HG02798 (cell line): ENCODE results near the gene STARD3NL.
"Not testable (repeated sequence)": the region's sequence is repeated elsewhere in the genome, so short reads cannot be mapped to it uniquely, and the experiment has no call there.

Source experiments
- ATAC-seq: cut with Tn5 transposase; IDR thresholded peaks from one replicate; pipeline ENCODE4 v1.9.1; 2021; ENCODE audit warnings: mild to moderate bottlenecking; ENCODE audit not compliant: unreplicated experiment, poor library complexity

STARD3NL gene

DNA sequence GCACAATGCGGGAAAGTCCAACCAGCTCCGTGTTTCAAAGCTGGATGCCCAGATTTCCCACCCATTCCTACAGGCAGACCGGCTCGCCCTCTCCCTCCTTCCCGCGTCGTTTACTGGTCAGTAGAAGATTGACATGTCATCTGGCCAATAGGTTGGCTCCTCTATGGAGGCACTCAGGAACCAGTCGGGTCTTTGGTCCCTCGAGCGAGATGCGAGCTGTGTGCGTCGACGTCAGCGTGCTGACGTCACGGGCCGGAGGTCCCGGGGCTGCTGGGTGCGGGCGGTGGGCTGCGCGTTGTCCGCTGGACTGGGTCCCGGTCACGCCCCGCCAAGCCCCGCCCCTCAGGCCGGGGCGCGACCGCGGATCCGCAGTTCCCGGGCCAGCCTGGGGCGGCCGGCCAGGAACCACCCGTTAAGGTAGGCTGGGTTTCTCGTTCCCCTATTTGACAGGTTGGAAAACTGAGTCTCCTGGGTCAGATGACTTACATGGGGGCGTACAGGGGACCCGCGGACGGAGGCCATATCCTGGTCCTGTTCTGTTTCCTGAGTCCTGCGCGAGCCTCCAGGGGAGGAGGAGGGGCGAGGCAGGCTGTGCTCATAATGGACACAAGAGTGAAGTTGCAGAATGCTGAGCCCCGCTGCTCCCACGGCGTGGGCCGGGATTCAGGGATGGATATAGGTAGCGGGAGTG, at the start of gene STARD3NL:
Gene STARD3NL, plus strand, starts transcription at position 242 of the 691 bp plus-strand sequence. CDS start 29,260 bp downstream, outside the sequence.
- ATAC-seq, result peak; percentile 99

DNA sequence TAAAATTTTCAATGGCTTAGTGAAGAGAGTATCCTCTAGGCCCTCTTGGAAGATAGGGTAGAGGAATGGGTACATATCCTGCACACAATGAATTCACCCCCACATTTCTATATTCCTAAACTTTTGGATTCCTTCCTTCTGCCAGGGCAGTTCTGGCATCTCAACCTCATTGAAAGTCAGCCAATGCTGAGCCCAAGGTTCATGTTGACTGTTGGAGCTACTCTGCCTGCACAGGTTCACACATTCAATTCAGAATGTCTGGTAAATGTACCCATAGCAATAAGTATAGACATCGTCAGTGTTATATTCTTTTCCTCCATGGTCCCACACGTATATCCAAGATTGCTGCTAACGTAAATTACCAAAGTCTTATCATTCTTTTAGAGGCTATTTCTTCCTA, 48.9 kb upstream of the STARD3NL start:
- no peak for ATAC-seq

- ATAC-seq, result no peak
Measured at GRCh38 chr7:38129579-38129978, 48.5 kb upstream of the STARD3NL start.

DNA sequence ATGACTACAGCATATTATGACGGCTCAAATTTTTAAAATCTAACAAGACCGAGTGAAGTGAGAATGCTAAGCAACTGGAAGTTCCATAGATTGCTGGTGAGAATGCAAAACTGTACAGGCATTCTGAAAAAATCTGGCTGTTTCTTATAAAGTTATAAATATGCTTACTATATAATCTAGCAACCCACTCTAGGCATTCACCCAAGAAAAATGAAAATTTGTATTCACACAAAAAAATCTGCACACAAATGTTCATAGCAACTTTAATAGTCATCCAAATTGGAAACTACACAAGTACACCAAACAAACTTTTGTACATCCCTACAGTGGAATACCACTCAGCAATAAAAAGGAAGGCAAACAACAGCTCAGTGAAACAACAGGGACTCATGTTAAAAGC, 39.9 kb upstream of the STARD3NL start:
- ATAC-seq, result no peak

GRCh38 chr7:38141187-38141586, 36.9 kb upstream of the STARD3NL start:
- ATAC-seq, result no peak

- peak; percentile 92 for ATAC-seq
Measured at GRCh38 chr7:38142736-38143135, 35.3 kb upstream of the STARD3NL start.

- peak; percentile 43 for ATAC-seq
Measured at GRCh38 chr7:38147005-38147404, 31.0 kb upstream of the STARD3NL start.

- ATAC-seq, result no peak
Measured at GRCh38 chr7:38151556-38151955, 26.5 kb upstream of the STARD3NL start.

DNA sequence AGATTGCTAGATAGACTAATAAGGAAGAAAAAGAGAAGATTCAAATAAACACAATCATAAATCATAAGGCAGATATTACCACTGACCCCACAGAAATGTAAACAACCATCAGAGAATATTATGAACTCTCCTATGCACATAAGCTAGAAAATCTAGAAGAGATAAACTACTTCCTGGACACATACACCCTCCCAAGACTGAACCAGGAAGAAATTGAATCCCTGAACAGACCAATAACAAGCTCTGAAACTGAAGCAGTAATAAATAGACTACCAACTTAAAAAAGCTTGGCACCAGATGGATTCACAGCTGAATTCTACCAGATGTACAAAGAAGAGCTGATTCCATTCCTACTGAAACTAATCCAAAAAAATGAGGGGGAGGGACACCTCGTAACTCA, 24.5 kb upstream of the STARD3NL start:
- no peak for ATAC-seq

GRCh38 chr7:38154278-38154677, 23.8 kb upstream of the STARD3NL start:
- ATAC-seq, result no peak

DNA sequence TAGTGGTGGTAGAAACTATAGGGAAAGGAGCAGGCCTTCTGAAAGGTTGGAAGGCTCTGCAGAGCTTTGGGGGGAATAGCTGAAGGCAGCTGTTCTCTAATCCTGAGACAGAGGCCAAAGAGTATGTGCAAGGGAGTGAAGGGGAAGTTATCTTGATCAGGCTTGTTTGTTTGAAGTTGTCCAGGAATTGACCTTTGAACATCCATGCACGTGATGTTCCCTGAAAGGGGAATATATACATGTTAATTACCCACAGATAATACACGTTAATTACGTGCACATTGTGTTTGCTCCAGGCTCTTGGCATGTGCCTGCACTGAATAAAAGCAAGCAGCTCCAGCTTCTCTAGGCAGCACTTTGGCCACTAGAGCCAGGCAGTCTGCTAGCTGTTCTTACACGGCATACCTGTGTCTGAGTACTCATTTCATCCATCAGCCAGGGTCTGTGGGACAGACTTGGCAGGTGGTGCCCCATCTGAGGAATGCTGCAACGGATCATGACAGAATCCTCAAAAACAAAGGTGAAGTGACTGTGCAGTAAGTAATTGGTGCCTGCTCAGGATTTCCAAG, 18.0 kb upstream of the STARD3NL start:
- ATAC-seq, result no peak

GRCh38 chr7:38162036-38162435, 16.0 kb upstream of the STARD3NL start:
- ATAC-seq, result no peak

DNA sequence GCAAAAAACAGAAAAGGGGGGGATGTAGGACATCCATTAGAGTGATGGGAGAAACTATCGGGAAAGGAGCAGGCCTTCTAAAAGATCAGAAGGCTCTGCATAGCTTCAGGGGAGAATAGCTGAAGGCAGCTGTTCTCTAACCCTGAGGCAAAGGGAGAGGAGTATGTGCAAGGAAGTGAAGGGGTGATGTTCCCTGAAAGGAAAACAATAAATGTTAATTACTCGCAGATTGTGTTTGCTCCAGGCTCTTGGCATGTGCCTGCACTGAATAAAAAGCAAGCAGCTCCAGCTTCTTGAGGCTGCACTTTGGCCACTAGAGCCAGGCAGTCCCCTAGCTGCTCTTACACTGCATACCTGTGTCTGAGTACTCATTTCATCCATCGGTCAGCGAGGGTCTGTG, 14.4 kb upstream of the STARD3NL start:
- no peak for ATAC-seq

- no peak for ATAC-seq
Measured at GRCh38 chr7:38168890-38169570, 9.0 kb upstream of the STARD3NL start.

GRCh38 chr7:38169847-38170246, 8.2 kb upstream of the STARD3NL start:
- peak; percentile 75 for ATAC-seq

DNA sequence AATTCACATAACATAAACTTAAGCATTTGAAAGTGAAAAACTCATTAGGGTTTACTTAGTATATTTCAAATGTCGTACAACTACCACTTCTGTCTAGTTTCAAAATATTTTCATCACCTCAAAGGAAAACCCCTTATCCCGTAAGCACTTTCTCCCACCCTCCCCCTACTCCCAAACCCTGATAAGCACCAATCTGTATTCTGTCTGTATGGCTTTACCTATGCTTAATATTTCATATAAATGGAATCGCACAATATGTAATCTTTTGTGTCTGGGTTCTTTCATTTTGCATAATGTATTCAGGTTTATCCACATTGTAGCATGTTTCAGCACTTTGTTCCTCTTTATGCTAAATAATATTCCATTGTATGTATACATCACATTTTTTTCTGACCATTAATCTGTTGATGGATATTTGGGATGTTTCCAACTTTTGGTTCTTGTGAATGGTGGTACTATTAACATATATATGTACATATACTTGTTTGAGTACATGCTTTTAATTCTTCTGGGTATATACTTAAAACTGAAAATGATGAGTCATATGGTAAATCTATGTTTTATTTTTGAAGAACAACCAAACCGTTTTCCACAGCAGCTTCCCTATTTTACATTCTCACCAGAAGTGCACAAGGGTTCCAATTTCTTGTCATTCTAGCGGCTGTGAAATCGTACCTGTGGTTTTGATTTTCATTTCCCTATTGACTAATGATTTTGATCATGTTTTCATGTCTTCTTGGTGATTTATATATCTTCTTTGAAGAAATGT, 6.2 kb upstream of the STARD3NL start:
- peak; percentile 65 for ATAC-seq

DNA sequence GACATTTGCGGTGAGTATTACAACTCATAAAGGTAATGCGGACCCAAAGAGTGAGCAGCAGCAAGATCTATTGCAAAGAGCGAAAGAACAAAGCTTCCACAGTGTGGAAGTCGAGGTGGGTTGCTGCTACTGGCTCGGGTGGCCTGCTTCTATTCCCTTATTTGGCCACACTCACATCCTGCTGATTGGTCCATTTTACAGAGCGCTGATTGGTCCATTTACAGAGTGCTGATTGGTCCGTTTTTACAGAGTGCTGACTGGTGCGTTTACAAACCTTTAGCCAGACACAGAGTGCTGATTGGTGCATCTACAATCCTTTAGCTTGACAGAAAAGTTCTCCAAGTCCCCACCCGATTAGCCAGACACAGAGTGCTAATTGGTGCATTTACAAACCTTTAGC, 2.5 kb upstream of the STARD3NL start:
- ATAC-seq, result not testable (repeated sequence)

- ATAC-seq, result no peak
Measured at GRCh38 chr7:38177621-38178003, 433 bp upstream of the STARD3NL start.

DNA sequence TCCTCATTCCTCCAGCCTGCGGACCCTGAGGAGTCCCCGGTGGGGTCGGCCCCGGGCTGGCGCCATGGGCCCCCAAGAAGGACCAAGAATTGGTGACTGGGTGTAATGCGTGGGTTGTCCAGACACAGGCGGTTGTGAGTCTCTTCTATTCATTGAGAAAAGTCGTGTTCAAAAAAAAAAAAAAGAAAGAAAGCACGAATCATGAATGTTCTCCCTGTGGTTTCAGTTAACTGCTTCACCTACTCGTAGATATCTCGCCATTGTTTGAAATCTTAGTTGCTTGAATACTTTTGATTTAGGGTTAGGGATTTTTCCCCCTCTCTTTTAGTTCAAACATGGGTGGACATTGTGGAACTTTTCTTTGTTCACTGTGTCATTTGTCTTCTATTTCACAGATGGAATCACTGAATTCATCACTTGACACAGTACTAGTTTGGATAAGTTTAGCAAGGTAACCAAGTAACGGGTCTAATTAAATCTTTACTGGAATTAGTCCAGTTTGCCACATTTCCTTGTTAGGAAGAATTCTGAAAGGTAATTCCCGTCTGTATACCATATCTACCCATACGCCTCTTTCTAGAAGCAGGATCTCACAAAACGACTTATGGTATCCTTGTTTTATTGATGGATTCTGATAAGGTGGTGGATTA, 775 bp downstream of the STARD3NL start:
- ATAC-seq, result peak; percentile 28

DNA sequence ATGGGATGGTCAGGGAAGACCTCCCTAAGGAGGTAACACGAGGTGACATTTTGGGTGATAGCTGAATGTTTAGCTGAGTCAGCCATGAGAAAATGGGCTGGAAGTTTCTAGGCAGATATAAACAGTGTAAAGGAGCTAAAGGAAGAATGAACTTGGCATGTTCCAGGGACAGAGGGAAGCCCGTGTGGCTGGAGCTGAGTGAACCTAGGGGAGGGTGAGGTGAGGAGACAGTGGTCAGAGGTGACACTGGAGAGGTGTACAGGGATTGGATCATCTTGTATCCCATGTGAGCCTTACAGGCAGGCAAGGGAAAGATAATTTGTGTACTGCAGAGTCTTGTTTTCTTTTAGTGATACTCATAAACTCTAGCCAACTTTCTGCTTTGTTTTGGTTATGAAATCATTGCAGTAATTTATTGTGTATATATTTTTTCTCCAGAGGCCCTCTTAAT, 1.8 kb downstream of the STARD3NL start:
- no peak for ATAC-seq
